GM21737 (cell line): ENCODE results near the gene SLC25A20.
A peak's percentile ranks its signal among the peaks of the same experiment; 100 is the strongest.

ENCODE experiments used
- ATAC-seq: cut with Tn5 transposase; IDR thresholded peaks from one replicate; pipeline ENCODE4 v1.9.1; 2021; ENCODE audit warnings: mild to moderate bottlenecking, moderate library complexity; ENCODE audit not compliant: unreplicated experiment

Gene SLC25A20

DNA sequence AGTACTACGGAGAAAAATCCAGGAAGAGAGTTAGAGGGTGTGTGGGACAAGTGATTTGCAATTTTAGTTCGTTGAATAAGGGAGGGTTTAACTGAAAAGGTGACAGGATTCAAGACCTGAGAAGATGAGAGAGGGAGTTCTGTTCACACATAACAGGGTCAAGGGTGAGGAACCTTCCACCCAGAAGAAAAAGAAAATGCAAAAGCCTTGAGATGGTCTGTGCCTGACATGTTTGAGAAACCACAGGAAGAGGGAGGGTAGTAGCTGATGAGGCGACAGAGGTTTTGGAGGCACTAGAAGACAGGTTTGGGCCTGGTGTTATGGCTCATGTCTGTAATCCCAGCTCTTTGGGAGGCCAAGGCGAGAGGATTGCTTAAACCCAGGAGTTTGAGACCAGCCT is 591 bp upstream of the SLC25A20 start:
- ATAC-seq: no peak

- ATAC-seq: peak; percentile 3
Measured at GRCh38 chr3:48897460-48898376, 964 bp downstream of the SLC25A20 start.

DNA sequence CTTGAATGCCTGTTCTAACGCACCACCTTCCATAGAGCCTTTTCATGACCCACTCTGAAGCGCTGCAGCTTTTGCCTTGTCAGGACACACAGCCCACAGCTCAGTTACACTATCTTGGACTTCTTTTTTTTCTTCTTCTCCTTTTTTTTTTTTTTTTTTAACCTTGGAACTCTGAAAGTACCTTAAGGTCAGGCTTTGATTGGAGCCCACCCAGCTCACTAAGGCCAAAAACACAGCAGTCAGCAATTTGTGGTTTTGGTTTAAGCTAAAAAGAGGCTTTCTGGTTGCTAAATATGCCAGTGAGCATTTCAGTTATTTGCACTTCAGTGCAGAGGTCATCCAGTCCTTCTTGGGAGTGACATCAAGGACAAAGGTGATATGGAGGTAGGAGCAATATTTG is 1.7 kb downstream of the SLC25A20 start:
- ATAC-seq: no peak

DNA sequence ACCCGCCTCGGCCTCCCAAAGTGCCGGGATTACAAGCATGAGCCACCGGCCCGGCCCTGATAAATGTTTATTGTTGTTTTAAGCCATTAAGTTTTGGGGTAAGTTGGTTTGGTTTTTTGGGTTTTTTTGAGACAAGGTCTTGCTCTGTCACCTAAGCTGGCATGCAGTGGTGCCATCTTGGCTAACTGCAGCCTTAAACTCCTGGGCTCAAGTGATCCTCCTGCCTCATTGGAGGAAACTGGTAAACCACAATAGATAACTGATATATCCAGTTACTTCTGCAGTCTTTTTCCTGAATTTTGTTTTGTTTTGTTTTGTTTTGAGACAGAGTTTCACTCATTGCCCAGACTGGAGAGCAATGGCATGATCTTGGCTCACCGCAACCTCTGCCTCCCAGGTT is 4.2 kb downstream of the SLC25A20 start:
- no peak for ATAC-seq

GRCh38 chr3:48891606-48892005 is 7.1 kb downstream of the SLC25A20 start:
- no peak for ATAC-seq

DNA sequence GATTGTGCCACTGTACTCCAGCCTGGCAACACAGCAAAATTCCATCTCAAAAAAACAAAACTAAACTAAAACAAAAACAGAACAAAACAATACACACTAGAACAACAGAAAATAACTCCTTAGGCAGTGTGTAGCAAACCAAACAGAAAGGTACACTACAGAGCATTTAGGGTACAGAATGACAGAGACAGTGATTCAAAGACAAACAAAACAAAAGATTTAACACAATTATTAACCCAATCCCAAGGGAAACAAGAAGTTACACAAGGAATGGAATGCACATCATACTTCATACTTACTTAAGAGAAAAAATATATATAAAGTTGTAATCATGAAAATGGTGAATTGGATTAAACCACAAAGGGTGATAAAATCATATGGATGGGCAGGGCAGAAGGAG is 12.9 kb downstream of the SLC25A20 start:
- no peak for ATAC-seq

DNA sequence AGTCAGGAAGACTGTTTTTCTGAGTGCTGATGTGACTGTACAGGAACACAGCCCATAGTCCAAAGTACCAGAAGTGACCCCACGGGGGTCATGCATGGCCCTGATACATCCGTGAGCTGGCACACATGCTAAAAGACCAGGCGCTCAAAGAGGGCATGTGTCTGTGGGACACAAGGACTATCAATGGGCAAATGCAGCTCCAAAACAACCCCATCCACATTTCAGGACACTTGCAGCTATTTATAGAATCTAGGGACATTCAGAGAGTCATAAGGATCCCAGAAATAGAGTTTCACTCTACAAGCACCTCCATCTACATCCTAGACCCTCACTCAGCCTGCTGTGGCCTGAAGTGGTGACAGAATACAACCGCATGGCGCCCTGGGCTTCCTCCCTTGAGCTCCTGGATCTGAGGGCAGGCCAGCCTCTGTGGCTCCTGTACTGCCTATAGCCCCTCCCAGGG is 17.0 kb downstream of the SLC25A20 start:
- no peak for ATAC-seq

DNA sequence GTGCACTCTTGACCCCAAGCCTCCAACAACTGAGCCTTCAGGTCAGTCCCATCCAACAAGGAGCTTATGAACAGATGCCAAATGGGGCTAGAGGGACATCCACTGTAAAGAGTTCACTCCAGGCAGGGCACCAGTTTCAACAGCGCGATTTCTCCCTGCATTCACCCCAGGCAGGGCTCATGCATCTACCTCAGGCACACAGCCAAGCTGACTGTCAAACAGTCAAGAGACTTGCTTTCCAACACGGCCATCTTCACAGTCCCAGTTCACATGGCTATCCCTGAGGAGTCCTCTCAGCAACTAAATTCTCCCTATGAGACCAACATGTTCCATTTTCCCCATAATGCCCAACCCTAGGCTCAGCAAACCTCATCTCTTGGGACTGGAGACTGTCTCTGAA is 17.7 kb downstream of the SLC25A20 start:
- ATAC-seq: no peak

DNA sequence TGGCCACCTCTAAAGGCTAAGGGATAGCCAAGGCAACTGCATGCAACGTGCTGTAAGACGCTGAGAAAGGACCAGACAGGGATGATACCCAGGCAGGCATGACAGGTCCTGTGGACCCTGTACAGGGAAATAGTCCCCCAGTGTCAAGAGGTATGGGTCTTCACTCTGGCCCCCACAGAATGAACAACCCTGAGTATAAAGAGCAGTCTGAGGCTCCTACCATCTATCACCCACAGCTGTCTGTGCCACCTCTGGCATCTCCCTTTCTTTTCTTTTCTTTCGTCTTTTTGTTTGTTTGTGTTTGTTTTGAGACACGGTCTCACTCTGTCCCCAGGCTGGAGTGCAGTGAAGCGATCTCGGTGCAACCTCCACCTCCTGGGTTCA is 18.7 kb downstream of the SLC25A20 start:
- ATAC-seq: no peak

GRCh38 chr3:48879307-48879993 is 19.2 kb downstream of the SLC25A20 start:
- no peak for ATAC-seq

DNA sequence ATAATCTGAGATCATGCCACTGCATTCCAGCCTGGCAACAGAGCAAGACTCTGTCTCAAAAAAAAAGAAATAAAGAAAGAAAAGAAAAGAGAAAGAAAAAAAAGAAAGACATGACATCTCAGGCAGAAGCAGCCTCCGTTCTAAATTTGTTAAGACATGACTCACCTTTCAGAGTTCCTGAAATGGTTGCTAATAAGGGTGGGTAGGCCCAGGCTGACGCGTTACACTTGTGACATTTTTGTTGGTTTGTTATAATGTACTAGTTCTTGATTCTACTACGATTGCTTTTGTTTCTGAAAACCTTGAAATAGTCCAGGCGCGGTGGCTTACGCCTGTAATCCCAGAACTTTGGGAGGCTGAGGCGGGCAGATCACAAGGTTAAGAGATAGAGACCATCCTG is 21.0 kb downstream of the SLC25A20 start:
- ATAC-seq: no peak

DNA sequence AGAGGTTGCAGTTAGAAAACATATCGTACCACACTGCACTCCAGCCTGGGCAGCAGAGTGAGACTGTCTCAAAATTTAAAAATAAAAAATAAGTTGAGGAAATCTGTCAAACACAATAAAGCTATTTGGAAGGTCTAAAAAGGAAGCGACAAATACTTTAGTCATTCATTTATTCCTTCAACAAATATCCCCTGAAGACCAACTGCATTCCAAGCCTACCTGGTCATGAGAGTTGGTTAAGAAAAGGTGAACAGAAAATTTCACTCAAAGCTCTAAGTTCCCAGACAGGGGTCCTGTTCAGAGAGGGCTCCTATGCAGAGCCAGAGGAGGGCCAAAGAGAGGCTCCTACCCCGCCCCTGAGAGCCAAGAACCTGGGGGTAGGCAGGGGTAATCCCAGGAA is 35.6 kb downstream of the SLC25A20 start:
- ATAC-seq: no peak

DNA sequence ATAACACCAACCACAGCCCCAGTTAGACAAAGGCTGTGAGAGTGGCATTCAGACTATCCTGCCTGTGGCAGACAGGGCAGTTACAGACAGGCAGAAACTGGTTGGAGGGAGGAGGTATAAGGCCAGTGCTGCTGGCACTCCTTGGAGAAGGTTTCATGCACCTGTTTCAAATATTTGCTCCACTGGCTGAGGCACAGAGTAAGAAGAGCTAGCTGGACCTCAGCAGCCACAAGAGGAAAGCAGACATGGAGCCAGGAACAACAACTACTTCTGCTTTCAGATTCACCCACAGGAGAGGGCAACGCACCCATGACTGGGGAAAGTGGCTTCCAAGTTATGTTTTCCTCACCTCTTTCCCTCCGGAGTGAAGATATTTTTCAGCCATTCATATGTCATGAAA is 39.5 kb downstream of the SLC25A20 start:
- no peak for ATAC-seq

DNA sequence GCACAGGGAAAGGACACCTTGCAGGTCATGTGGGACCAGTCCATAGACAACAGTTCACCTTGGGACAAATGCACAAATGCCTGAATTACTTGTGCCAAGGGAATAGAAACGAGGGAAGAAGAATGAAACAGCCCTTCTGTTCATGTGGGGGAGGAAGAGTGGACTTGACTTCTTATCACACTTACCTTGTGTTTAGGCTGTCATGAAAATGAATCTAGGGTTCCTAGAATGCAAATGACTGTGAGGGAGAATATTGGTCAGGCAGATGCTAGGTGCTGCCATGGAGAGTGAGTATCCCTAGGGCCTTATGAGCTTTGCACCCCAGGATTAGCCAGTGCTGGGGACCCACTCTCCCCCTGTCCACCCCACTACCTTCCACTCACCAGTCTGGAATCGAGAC is 40.0 kb downstream of the SLC25A20 start:
- ATAC-seq: no peak

DNA sequence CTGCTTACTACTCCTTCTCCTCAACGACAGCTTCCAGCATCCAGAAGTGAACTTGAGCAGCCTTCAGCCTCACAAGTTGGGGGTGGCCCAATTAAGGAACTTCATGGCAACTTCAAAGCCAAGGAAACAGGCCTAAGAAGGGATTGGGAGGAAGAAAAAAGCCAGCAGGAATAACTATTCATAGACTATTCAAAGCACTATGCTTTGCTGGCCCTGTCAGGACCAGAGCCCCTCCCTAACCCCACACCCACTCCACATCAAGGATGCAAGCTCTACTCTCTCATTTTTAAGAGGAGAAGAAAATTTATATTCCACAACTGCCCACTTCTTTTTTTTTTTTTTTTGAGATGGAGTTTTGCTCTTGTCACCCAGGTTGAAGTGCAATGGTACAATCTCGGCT is 41.0 kb downstream of the SLC25A20 start:
- ATAC-seq: no peak

DNA sequence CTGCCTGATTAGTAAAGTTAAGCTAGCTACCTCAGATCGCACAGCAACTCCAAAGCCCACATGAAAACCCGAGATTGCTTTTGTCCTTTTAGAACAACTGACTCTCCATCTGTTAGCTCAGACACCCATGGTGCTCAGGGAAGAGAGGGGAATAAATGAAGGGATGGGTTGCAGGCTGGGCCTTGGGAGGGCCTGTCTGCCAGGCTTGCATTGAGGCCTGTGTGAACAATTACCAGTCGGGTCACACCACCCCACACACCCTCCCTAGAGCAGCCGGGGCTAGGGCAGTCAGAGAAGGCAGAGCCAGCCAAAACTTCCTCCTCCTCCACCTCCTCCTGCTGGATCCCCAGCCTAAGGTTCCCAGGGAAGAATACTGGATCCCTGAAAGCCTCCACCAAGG is 42.2 kb downstream of the SLC25A20 start:
- ATAC-seq: no peak

- no peak for ATAC-seq
Measured at GRCh38 chr3:48855681-48856447, 42.8 kb downstream of the SLC25A20 start.

- ATAC-seq: no peak
Measured at GRCh38 chr3:48852151-48852550, 46.5 kb downstream of the SLC25A20 start.

DNA sequence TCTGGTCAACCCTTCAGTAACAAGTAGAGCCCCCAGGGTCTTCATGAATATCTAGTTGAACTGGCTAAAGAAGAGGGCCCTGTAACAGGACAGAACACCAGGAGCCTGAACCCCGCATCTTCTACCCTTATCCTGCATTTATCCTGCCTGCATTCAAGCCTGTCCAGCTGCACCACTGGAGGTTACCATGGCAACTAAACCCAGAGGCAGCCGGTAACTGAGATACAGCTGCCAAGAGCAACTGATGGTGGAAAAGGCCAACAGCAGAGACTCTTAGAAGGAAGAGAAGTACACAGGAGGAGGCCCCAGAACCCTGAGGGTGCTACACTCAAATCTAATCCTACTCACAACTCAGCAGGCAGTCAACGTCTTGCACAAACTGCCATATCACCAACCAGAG is 47.3 kb downstream of the SLC25A20 start:
- ATAC-seq: no peak

GRCh38 chr3:48848816-48849515 is 49.7 kb downstream of the SLC25A20 start:
- no peak for ATAC-seq
